ENCODE results near the gene CEP135.

GRCh38 chr4:55926610-55927009 lies 22.1 kb upstream of the CEP135 start:
- TF ChIP-seq EZH2 (IDR thresholded peaks at IDR 0.05; ENCODE audit: borderline replicate concordance, insufficient read depth, low read depth, low read length, poor library complexity, severe bottlenecking) (no peak), CTCF (IDR thresholded peaks at IDR 0.05) (no peak)
